WERI-Rb-1 (cell line): ENCODE measurements around the gene BDH1.

Source experiments
- DNase-seq: peaks from one replicate; pipeline ENCODE4 v3.0.0-alpha.2; 2020
- H3K27ac ChIP-seq: fragments of 250-450 bp; sonication (Bioruptor Pico); 2 replicates; pipeline ENCODE4 v1.5.1; 2020; ENCODE audit warnings: mild to moderate bottlenecking, moderate library complexity
- H3K27me3 ChIP-seq: fragments of 250-450 bp; sonication (Bioruptor Pico); 2 replicates; pipeline ENCODE4 v1.5.1; 2021; ENCODE audit warnings: mild to moderate bottlenecking, low read depth, moderate library complexity; ENCODE audit not compliant: insufficient read depth, severe bottlenecking
- H3K36me3 ChIP-seq: fragments of 250-450 bp; sonication (Bioruptor Pico); 2 replicates; pipeline ENCODE4 v1.5.1; 2020; ENCODE audit warnings: mild to moderate bottlenecking, moderate library complexity
- H3K4me3 ChIP-seq: 2 replicates; pipeline ENCODE4 v1.5.1; 2011; ENCODE audit warnings: low read depth, mild to moderate bottlenecking, control low read depth, low read length
- H3K9me3 ChIP-seq: fragments of 250-450 bp; sonication (Bioruptor Pico); 2 replicates; pipeline ENCODE4 v1.5.1; 2021; ENCODE audit warnings: mild to moderate bottlenecking, moderate library complexity; ENCODE audit not compliant: severe bottlenecking
- TF ChIP-seq, protein P1 (sequence below): IDR thresholded peaks from 2 replicates; pipeline ENCODE4 v1.5.1; 2011; ENCODE audit warnings: low read depth, mild to moderate bottlenecking, control low read depth, inconsistent platforms, low read length

BDH1 gene

GRCh38 chr3:197501879-197502620 lies 53.7 kb downstream of the BDH1 start:
- no peaks in the 10 kb centered on the region for H3K9me3 ChIP-seq
- no peaks in the 10 kb centered on the region for H3K36me3 ChIP-seq
- TF ChIP-seq, protein P1, sequence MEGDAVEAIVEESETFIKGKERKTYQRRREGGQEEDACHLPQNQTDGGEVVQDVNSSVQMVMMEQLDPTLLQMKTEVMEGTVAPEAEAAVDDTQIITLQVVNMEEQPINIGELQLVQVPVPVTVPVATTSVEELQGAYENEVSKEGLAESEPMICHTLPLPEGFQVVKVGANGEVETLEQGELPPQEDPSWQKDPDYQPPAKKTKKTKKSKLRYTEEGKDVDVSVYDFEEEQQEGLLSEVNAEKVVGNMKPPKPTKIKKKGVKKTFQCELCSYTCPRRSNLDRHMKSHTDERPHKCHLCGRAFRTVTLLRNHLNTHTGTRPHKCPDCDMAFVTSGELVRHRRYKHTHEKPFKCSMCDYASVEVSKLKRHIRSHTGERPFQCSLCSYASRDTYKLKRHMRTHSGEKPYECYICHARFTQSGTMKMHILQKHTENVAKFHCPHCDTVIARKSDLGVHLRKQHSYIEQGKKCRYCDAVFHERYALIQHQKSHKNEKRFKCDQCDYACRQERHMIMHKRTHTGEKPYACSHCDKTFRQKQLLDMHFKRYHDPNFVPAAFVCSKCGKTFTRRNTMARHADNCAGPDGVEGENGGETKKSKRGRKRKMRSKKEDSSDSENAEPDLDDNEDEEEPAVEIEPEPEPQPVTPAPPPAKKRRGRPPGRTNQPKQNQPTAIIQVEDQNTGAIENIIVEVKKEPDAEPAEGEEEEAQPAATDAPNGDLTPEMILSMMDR: peak; percentile 65
- no peak overlapping the region for H3K4me3 ChIP-seq
- H3K27ac ChIP-seq: peak overlapping the region; percentile 94
- no peaks in the 10 kb centered on the region for H3K27me3 ChIP-seq
- peak; percentile 64 for DNase-seq

GRCh38 chr3:197501496-197501878 lies 54.3 kb downstream of the BDH1 start:
- DNase-seq: no peak
- H3K4me3 ChIP-seq: no peak overlapping the region
- H3K9me3 ChIP-seq: no peaks in the 10 kb centered on the region
- H3K27ac ChIP-seq: peak overlapping the region; percentile 94
- no peaks in the 10 kb centered on the region for H3K36me3 ChIP-seq
- TF ChIP-seq, protein P1: no peak
- no peaks in the 10 kb centered on the region for H3K27me3 ChIP-seq

DNA sequence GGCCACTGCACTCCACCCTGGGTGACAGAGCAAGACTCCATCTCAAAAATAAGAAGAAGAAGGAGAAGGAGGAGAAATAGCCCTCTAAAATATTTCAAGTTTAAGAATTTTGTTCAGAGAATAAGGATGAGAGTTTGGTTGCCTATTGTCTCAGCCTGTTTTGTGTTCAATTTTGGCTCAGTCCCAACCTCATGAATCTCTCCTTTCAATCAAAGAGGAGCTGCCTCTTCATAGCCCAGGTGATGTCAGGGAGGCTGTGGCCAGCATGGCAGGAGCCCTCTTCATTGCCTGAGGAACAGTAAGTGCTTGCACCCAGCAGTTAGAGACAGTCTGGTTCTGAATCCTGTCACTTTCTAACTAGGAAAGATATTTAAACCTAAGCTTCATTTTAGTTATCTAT lies 55.0 kb downstream of the BDH1 start:
- Histone ChIP-seq H3K9me3 (no peaks in the 10 kb centered on the region), H3K4me3 (no peak overlapping the region), H3K27me3 (no peaks in the 10 kb centered on the region), H3K27ac (no peak overlapping the region; the same call in 1 of the 2 replicates), H3K36me3 (no peaks in the 10 kb centered on the region)
- no peak for DNase-seq
- TF ChIP-seq, protein P1: no peak

- Histone ChIP-seq H3K4me3 (no peak overlapping the region), H3K36me3 (no peaks in the 10 kb centered on the region), H3K27me3 (no peaks in the 10 kb centered on the region), H3K27ac (no peak overlapping the region), H3K9me3 (no peaks in the 10 kb centered on the region)
- TF ChIP-seq, protein P1: no peak
- no peak for DNase-seq
Observed at GRCh38 chr3:197499427-197499826, 56.3 kb downstream of the BDH1 start.

- DNase-seq: no peak
- no peaks in the 10 kb centered on the region for H3K27me3 ChIP-seq
- TF ChIP-seq, protein P1: no peak
- H3K27ac ChIP-seq: no peak overlapping the region
- H3K9me3 ChIP-seq: no peaks in the 10 kb centered on the region
- H3K4me3 ChIP-seq: no peak overlapping the region
- H3K36me3 ChIP-seq: no peaks in the 10 kb centered on the region
Observed at GRCh38 chr3:197498499-197499241, 57.1 kb downstream of the BDH1 start.
